ENCODE results near the gene HEMK1.

The HEMK1 gene

DNA sequence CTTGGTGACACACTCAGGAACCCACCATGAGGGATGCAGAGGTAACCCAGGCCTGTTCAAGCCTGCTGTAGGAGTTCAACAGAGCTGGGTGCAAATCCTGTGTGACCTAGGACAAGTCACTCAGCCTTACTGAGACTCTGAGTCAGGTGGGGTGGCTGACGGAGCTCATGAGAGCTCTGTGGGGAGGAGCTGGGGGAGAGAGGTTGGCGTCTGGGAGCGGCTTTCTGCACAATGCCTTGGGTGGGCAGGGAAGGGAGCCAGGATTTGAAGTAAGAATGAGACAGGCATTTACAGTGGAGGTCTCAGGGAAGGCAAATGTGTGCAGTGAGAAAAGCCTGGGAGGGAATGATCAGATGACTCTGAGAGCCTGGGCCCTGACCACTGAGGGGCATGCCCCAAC is 20.1 kb upstream of the HEMK1 start:
- no peak for DNase-seq

DNA sequence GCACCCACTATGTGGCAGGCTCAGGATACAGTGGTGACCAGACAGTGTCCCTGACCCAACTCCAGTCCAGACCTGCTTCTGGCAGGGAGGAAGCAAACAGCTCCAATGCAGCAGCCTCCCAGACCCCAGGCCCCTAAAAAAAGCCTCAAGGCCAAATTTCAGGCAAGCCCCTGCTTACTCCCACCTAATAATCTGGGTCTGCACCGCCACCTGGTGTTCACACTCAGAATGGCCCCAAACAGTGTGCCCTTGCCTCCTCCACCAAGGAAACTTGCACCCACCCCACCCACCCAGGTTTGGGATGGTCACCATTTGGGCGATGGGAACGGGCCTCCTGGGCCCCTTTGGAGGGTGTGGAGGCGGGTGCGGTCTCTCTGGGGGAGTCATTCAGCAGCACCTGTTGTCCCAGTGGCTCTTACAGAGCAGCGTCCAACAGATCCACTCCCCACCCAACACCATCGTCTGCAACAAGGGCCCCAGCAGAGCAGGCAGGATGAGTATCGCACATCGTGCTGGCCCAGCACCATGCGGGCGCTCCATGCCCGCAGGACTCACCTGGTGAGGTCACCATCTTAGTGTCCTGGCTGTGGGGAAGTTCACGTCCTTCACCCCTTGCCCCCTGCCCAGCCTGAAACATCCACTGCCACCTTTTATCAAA is 19.1 kb upstream of the HEMK1 start:
- peak; percentile 24 for DNase-seq

DNA sequence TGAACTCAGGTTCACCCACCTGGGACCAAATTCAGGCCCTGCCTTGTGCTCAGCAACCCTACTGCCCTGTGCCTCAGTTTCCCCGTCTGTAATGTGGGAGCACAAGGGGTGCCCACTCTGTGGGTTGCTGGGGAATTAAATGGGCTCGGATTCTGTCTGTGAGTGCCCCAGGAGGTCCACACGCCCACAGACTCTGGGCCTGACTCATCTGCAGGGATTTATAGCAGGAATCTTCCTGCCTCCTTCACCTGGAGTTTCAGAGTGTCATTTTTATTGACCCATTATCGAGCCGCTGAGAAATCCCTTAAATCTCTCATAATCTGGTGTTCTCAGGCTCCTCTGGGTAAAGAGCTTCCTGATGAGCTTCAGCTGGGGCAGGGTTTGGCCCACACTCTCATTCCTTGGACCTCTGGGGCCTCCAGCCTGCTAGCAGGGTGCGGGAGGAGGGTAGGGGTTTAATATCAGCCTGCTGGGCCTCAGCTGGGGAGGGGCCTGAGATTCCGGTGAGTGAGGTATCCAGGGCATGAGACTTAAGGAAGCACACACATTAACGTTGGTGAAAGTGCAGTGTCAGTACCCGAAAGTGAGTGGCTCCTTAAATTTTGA is 18.2 kb upstream of the HEMK1 start:
- no peak for DNase-seq

DNA sequence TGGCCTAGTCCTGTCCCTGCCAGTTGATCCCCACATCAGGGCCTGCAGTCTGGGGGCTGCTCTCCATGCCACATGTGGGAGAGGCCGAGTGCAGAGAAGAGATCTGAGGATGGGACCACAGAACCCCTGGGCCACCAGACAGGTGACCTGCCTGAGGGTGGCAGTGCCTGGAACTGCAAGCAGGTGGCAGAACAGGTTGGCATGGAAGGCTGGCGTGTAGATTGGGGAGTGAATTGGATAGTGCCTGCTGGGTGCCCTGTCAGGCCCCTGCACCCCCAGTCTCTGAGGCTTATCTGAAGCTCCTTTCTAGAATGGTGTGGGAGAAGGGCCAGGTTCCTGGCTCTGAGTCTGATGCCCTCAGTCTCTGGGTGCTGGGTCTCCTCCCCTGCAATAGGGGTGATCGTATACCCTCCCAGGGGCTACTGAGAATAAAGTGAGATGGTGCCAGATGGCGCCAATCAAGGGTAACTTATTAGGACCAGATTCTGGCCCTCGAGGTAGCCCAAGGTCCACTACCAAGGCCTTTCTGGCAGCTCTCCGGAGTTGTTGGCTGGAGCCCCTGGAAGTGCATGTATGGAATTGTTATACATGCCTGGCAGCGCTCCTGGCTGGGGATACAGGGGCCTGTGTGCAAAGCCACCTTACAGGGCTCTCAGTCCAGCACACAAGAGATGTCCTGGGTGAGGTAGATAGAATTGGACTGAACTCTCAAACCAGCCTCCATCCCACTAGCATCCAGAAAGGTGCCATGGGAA is 17.5 kb upstream of the HEMK1 start:
- DNase-seq: no peak

DNA sequence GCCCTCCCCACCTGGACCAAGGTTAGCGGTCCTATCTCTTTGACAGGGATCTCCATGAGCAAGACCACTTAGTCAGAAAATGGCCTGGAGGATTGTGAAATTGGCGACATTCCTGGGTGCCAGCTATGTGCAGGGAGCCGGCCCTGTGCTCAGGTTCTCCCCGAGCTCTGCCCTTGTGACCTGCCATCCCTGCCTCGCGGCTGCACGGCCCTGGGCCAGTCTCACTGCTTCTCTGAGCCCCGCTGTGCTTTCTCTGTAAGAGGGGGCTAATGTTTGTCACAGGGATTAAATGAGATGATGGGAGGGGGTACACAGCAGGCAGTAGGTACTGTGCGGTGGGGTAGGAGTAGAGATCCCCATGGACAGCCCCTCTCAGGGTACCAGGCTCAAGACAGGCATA is 16.7 kb upstream of the HEMK1 start:
- DNase-seq: no peak

DNA sequence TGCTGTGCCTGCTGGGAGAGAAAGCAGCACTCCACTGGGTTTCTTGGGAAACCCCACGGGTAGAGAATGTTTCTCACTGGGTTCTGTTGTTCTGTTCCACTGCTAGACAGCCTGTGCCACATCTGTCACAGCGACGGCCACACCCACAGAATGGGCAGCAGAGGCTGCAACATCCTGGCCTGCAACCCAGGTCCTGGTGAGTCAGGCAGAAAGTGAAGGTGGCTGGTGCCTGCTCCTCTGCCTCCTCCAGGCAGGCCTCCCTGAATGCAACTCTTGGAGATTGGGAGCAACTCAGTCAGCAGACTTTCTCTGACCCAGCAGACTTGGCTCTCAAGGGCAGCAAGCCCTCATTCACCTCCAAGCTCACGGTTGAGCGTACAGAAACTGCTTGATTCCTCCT is 14.8 kb upstream of the HEMK1 start:
- no peak for DNase-seq

DNA sequence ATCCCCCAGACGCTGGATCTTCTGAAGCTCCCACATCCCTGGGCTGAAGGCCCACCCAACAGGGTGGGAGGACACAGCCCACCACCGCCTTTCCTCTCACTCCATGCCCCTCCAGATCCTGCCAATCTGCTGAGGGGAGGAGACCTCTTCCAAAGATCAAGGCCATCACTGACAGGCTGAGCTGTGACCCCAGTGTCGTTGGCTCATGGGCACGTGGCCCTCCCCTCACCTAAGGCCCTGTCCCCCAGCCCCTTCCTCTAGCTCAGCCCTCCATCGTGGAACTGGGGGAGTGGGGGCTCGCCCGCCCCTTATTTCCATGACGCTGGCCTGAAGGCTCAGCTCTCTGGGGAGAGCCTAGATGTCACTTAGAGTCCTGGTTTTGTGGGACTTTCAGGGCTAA is 12.2 kb upstream of the HEMK1 start:
- no peak for DNase-seq

DNA sequence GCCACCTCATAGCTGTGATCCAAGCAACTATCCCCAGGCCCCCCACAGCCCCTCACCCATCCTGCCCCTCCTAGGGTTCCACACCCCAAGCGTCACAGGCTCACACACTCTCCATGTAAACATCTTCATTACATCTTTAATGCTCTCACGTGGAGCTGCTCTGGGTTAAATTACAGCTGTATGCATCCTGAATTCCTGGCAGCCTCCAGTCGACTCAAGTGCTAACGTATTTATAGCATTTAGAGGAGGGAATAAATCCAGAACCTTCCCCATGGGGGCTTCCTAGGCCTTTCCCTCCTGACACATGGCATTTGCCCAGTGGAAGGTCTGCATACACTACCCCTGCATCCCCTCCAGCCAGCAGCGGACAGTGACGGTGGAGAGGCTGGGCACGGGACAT is 11.4 kb upstream of the HEMK1 start:
- DNase-seq: no peak

DNA sequence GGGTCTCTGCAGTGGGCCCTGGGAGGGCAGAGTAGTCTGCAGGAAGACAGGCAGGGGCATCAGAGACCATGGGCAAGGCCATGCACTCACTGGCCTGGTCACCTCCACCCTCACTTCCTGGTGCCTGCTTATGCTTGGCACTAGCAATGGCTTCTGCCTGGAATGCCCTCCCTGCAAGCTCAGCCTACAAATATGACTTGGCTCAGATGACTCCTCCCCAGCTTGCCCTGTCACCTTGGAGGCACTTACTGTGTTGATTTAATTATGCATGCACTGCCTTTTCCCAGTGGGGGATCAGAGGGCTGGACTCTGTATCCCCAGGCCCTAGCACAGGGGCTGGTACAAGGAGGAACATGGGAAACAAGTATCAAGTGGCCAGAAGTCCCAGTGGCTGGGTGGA is 9.6 kb upstream of the HEMK1 start:
- no peak for DNase-seq

DNA sequence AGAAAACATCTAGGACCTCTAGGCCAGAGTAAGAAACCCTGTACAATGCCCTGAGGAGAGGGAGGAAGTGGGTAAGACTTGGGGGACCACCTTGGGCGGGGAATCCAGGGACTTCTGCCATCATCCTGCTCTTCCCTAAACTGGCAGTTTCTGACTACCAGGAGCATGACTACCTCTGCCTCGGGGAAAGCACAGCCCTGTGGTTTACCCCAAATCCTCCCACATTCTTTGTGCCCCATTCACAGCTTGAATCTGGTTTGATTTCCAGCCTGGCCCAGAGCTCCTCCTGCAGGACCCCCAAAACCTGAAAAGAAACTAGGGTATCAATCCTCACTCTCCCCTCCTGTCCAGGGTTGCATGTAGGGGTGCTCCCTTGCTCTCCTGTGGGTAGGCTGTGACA is 6.5 kb upstream of the HEMK1 start:
- no peak for DNase-seq

DNA sequence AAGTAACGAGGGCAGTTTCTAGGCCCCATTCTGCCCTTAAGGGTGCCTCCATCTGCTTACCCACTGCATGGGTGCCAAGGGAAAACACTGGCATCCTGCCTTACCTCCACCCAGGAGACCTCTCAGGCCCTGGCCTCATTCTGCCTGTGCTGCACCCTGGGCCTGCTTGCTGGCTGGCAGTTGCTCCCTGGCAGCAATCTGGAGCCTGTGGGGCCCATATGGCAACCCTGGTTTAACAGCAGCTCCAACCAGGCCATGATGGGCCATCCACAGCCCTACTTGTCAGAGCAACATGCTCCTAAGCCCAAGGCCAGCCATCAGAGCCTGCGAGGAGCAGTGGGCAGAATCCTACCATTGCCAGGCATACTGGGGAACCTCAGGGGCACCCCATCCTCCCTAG is 5.5 kb upstream of the HEMK1 start:
- DNase-seq: no peak

DNA sequence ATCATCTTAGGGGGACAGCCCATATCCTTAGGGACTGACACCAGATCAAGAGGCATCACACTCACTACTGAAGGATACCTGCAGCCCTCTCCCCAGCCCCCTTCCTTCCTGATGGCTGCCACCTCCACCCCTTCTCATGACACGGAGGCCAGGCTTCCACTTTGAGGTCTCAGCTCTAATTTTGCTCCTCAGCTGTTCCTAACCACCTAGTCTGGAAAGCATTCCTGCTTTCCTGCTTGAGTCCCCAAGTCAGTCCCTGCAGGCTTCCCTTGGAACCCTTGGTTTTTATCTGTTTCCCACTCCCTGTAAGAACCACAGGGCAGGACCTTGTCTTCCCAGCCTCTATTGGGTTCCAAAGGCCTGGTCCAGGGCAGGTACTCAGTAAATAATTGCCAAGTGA is 5.0 kb upstream of the HEMK1 start:
- no peak for DNase-seq

DNA sequence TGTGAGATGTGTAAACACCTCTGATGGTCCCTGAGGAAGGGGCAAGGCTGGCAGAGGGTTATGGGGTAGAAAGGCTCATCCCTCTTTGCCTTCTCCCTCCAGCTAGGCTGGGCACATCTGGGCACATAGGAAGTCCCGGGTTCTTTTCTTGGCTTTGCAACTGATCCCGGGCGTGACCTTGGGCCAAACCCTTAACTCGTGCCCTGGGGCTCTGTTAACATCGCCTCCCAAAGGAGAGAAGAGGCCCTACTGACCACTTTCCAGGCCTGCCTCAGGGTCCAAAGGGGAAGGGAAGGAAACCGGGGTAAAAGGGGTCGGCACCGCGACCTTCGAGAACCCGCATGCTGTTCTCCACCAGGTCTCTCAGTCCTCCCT is 2.3 kb upstream of the HEMK1 start:
- DNase-seq: no peak

DNA sequence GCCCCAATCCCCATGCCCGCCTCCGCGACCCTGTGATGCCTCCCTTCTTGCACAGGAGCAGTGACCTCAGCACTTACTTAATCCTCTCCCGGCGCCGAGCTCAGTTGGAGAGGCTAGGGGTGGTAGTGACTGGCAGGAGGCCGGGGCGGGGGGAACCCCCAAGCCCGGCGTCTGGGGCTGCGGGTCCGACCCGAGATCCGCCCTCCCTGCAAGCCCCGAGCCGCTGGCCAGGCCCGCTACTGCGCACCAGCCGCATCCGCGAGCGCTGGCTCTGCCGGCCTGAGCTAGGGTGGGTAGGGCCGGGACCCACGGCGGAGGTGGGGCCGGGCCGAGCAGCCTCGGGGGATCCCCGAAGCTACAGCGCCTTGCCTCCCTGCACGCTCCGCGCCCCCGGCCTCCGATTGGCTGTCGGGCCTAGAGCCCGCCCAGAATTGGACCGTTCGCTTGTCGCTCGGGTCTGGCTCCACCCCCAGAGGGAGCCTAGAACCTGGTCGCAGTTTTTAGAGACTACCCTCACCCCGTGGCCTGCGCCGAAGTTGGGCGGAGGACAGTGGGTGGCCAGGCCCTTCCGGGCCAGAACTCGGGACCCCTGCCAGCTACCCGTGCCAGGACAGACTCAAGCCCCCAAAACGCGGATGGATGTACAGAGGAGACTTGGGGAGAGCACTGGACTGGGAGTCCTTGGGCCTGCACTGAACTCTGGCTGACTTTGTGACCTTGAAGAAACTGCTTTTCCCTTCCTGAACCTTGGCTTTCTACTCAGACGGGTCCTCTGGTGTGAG is 1.7 kb upstream of the HEMK1 start, which contains the start of gene C3orf18:
TSS of gene C3orf18 (minus strand) at position 362 of the 782 bp plus-strand sequence. CDS start 2,048 bp downstream, outside the sequence.
- DNase-seq: peak; percentile 77

DNA sequence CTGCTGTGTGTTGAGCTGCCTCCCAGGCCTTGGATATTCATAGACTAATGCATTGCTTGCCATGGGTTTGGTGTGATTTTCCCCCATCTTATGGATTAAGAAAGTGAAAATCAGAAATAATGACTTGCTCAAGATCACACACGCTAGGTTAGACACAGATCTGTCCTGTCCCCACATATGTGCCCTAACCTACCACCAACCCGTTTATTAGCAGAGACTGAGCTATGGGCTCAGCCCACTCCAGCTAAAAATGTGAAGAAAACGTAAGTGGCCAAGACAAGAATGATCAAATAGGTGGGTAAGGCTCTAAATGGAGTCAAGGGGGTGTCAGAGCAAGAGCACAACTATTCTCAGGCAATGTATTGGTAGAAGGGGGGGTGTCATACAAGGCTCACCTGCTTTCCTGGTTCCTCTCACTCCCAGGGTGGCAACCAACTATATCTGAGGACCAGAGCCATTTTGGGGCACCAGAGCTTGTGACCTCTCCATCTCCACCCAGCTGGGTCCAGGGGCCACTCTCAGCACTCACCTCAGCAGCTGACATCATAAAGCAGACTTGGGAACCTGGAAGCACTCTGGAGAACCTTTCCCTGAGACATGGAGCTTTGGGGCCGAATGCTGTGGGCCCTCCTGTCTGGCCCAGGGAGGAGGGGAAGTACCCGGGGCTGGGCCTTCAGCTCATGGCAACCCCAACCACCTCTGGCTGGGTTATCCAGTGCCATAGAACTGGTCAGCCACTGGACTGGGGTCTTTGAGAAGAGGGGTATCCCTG is 1.4 kb downstream of the HEMK1 start:
- no peak for DNase-seq

DNA sequence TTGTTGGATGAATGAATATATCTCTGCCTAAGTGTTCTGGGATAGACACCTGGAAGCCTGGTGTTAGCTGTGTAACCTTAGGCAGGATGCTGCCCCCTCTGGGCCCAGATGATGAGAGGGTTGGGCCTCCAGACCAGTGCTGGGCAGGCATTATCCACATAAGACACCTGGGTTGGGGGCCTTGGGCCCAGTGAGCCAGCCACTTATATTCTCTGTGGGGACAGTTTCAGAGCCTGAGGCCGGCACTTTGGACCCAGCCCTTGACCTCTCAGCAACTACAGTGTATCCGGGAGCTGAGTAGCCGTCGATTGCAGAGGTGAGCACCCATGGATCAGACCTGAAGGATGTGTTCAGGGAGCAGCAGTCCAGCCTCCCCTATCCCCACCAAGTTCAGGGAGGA is 2.2 kb downstream of the HEMK1 start:
- no peak for DNase-seq

DNA sequence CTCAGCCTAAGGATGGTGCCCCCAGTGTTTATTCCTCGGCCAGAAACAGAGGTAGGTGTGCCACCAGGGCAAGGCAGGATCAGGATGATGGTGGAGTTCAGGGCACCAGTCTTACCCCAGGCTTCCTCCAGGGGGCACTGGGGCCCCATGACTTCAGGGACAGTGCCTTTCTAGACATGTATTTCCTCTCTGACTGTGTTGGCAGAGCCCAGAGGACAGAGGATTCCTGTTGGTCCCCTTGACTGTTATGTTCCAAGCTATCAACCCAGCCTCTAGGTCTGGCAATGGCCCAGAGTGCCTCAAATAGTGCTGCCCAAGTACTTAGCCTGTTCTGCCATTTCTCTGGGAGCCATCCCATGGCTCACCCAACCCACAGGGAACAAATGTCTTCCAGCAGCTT is 2.8 kb downstream of the HEMK1 start:
- DNase-seq: peak; percentile 7

DNA sequence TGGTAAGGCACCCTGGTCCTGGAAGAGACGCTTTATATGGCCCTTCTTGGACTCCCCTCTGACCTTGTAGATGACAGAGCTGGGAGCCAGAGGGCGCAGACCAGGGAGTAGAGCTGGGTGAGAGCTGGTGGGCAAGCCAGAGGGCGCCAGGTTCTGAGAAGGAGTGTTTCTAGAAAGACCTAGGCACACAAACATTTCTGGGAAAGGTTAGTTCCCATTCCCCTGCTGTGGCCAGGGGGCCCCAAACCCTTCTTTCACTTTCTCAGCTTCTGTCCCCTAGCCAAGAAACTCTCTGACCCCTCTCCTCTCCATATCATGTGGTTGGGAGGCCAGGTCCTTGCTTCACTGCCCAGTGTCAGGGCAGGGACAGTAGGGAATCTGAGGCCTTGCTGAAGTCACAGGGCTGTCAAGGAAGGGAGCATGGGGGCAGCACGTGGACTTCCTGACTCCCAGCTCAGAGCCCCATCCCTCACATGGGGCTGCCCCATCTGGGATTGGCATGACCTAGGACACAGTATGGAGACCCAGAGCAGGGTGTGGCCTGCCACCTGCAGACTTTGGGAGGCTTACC is 3.6 kb downstream of the HEMK1 start:
- no peak for DNase-seq

DNA sequence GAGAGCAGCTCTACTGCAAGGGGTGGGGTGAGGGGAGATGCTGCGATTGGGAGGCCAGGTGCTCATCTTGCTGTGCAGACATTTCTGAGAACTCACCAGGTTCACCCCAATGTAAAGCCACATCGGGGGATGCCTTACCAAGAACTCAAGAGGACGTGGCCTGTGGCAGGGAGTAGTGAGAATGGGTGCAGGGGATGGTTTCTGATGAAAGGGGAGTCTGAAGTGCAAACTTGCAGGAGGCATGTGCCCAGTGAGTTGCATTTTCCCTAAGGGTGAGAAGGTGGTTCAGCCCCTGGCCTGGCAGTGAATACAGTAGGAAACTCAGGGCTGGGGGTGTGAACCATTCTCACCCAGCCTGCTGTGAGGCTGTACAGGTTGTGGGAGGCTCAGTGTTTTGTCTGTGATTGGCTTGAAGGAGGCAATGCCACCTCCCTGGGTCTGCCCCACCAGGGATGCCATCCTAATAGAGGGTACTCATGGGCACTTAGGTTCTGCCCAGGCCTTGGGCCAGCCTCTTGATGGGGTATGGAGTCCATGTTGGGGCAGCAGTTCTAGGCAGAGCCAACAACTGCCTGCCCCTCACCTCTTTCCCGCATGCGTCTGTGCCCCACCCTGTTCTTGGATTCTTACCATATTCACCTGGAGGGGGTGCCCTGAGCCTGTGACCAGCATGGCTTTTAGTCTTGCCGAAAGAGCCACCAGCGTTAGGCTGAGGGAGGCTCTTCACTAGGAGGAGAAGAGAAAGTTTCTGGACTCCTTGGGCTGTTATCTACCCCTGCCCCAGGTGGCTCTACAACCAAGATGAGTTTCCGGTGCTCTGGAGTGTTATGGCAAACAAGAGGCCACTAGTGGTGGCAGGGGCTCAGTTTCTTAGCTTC is 4.5 kb downstream of the HEMK1 start:
- no peak for DNase-seq

DNA sequence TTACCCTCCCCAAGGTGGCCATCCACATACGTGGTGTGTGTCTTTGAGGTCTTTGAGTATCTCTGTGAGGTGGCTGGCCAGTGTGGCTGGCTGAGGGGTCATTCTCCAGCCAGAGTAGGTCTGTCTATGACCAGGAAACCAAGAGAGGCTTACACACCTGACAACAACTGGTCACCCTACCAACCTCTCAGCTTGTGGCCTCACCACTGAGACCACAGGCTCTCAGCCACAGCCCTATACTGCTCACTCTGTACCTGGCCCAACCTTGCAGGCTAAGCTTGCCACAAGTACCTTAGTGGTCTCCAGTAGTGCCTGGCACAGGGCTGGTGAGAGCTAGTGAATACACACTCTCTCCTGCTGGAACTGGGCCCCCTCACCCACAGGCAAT is 5.1 kb downstream of the HEMK1 start:
- DNase-seq: no peak

DNA sequence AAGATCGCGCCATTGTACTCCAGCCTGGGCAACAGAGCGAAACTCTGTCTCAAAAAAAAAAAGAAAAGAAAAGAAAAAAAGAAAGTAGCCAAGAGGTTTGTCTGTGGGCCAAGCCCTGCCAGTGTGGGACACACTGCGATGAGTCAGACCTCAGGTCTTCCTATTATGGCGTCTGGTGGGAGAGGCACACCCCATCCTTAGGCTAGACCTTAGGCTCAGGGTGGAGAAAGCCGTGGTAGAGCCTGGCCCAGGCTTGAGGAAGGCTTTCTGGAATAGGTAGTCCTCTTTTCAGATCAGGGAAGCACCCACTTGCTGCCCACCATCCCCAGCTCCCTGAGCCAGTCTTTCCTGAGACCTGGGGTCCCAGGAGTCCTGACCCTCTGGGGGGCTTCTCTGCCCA is 6.0 kb downstream of the HEMK1 start:
- no peak for DNase-seq
